ENCODE data around the gene TCN2. TPM values are rescaled to one million over a fixed set of nuclear protein-coding genes. Genes with fewer than 3 reads are reported as not detected.
A peak's percentile ranks its signal among the peaks of the same experiment; 100 is the strongest.
"Not testable (repeated sequence)": the region's sequence is repeated elsewhere in the genome, so short reads cannot be mapped to it uniquely, and the experiment has no call there.

The TCN2 gene
- total RNA-seq, 1 donor from 2014 or later = 24.2 TPM

DNA sequence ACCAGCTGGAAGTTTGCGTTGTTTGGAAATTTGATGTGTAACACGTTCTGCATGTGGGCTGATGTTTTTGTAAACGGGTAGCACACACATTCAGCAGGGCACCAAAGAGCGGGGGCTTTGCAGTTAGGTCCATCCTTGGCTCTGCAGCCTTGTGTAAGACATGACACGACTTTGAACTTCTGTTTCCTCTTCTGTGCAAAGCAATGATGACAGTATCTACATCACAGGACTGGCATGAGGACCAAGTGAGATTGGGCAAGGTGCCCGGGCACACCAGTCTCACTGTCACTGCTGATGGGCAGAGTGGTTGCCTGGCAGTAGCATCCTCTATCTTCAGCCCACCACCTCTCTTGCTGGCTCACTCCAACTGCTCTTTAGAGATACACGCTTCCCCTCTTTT is 3.3 kb downstream of the TCN2 start:
- DNase-seq (ENCODE audit: low spot score) = no peak

GRCh38 chr22:30611197-30611596 is 4.2 kb downstream of the TCN2 start:
- DNase-seq (ENCODE audit: low spot score) = no peak

DNA sequence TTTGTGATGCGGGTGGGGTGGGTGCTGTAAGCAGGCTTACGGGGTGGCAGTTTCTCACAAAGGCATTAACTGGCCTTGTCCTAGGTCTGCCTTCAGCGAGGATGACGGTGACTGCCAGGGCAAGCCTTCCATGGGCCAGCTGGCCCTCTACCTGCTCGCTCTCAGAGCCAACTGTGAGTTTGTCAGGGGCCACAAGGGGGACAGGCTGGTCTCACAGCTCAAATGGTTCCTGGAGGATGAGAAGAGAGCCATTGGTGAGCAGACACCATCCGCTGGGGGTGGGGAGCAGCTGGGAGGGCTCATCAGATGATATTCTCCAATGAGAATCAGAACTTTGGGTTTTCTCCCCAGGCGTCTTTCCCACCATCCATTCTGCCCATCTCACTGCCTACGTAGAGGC is 5.8 kb downstream of the TCN2 start:
- DNase-seq (ENCODE audit: low spot score) = no peak

DNA sequence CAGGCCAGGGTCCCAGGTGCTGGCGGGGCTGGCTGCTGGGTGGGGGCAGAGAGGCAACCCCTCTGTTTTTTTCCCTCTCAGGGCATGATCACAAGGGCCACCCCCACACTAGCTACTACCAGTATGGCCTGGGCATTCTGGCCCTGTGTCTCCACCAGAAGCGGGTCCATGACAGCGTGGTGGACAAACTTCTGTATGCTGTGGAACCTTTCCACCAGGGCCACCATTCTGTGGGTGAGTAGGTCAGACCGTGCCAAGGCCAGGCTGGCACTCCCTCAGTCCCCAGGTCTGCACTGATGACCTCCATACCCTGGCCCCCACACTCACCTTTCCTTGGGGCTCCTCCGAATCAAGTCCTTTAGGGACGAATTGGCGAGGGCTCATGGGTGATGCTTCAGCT is 7.3 kb downstream of the TCN2 start:
- DNase-seq (ENCODE audit: low spot score) = no peak

GRCh38 chr22:30614879-30615278 is 7.9 kb downstream of the TCN2 start:
- no peak for DNase-seq (ENCODE audit: low spot score)

DNA sequence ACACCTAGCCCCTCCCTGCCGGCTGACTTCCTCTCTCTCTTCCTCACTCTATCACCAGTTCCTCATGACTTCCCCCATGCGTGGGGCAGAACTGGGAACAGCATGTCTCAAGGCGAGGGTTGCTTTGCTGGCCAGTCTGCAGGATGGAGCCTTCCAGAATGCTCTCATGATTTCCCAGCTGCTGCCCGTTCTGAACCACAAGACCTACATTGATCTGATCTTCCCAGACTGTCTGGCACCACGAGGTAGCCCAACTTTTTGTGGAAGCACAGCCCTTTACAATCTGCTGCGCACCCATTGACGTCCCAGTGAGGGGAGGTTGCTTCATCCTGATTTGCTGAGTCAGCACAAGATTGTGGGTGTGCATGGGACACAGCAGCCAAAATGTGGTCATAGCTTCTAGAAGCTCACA is 8.6 kb downstream of the TCN2 start:
- DNase-seq (ENCODE audit: low spot score) = no peak

DNA sequence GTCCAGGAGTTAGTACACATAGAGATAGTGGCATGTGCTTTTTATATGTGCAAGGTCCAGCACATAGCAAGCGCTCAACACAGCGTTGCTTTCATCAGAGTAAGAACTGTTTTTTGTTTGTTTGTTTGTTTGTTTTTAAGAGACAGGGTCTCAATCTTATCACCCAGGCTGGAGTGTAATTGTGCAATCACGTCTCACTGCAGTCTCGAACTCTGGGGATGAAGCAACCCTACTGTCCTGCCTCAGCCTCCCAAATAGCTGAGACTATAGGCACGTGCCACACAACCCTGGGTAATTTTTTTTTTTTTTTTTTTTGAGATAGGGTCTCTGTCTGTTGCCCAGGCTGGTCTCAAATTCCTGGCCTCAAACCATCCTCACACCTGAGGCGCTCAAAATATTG is 10.8 kb downstream of the TCN2 start:
- no peak for DNase-seq (ENCODE audit: low spot score)

- DNase-seq (ENCODE audit: low spot score) = not testable (repeated sequence)
Measured at GRCh38 chr22:30619909-30620308, 12.9 kb downstream of the TCN2 start.

GRCh38 chr22:30626413-30626812 is 19.4 kb downstream of the TCN2 start:
- DNase-seq (ENCODE audit: low spot score) = no peak

DNA sequence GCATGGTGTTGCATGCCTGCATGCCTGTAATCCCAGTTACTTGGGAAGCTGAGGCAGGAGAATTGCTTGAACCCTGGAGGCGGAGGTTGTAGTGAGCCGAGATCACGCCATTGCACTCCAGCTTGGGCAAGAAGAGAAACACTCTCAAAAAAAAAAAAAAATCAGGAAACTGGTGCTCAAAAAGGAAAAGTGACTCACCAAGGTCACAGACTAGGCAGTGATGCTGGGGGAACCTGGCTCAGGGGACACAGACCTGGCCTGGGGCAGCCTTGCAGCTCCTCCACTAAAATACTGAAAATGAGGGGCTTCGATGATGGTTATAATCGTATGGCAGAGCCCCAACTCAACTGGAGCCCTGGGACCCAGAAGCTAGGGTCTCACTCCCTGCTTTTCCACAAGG is 20.5 kb downstream of the TCN2 start:
- no peak for DNase-seq (ENCODE audit: low spot score)

DNA sequence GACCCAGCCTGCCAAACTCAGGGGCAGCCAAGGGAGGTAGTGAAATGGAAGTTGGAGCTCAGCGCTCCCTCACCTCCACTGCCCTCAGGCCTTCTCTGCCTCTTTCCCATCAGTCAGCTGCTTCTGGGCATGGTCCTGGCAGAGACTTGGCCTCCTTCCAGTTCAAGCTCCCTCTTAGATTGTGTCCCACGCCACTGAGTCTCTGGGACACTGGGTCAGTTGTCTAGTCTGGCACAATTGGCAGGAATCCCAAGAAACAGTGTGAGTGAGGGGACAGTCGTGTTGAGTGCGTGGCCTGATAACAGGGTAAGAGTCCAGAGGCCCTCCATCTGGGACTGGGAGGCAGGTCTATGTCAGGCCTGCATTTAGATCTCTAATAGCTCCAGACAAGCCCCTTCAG is 21.5 kb downstream of the TCN2 start:
- DNase-seq (ENCODE audit: low spot score) = no peak

DNA sequence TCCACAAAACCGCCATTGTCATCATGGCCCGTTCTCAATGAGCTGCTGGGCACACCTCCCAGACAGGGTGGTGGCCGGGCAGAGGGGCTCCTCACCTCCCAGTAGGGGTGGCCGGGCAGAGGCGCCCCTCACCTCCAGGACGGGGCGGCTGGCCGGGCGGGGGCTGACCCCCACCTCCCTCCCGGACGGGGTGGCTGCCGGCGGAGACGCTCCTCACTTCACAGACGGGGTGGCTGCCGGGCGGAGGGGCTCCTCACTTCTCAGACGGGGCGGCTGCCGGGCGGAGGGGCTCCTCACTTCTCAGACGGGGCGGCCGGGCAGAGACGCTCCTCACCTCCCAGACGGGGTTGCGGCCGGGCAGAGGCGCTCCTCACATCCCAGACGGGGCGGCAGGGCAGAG is 24.5 kb downstream of the TCN2 start:
- not testable (repeated sequence) for DNase-seq (ENCODE audit: low spot score)

GRCh38 chr22:30634471-30635233 is 27.7 kb downstream of the TCN2 start:
- peak; percentile 90 for DNase-seq (ENCODE audit: low spot score)

- DNase-seq (ENCODE audit: low spot score) = peak; percentile 96
Measured at GRCh38 chr22:30635273-30636225, 28.6 kb downstream of the TCN2 start, which contains the start of gene SLC35E4. Gene SLC35E4 (plus strand): TSS chr22:30635781. CDS start chr22:30636451, 670 bp downstream.

DNA sequence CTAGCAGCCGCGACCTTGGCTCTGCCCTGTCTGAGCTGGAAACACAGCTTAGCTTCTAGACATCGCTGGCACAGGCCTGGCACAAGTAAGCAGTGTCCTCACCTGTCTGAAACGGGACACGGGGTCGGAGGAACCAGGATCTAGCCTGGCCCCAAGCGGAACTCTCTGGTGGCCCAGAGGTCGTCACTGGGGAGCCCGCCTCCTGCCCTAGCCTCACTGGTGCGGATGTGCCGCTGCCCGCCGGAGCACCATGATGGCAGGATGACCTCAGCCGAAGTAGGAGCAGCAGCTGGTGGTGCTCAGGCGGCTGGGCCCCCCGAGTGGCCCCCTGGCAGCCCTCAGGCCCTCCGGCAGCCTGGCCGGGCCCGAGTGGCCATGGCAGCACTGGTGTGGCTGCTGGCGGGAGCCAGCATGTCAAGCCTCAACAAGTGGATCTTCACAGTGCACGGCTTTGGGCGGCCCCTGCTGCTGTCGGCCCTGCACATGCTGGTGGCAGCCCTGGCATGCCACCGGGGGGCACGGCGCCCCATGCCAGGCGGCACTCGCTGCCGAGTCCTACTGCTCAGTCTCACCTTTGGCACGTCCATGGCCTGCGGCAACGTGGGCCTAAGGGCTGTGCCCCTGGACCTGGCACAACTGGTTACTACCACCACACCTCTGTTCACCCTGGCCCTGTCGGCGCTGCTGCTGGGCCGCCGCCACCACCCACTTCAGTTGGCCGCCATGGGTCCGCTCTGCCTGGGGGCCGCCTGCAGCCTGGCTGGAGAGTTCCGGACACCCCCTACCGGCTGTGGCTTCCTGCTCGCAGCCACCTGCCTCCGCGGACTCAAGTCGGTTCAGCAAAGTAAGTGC is 29.5 kb downstream of the TCN2 start:
- peak; percentile 55 for DNase-seq (ENCODE audit: low spot score)

GRCh38 chr22:30637701-30638114 is 30.7 kb downstream of the TCN2 start:
- no peak for DNase-seq (ENCODE audit: low spot score)

GRCh38 chr22:30640361-30640760 is 33.4 kb downstream of the TCN2 start:
- DNase-seq (ENCODE audit: low spot score) = no peak

DNA sequence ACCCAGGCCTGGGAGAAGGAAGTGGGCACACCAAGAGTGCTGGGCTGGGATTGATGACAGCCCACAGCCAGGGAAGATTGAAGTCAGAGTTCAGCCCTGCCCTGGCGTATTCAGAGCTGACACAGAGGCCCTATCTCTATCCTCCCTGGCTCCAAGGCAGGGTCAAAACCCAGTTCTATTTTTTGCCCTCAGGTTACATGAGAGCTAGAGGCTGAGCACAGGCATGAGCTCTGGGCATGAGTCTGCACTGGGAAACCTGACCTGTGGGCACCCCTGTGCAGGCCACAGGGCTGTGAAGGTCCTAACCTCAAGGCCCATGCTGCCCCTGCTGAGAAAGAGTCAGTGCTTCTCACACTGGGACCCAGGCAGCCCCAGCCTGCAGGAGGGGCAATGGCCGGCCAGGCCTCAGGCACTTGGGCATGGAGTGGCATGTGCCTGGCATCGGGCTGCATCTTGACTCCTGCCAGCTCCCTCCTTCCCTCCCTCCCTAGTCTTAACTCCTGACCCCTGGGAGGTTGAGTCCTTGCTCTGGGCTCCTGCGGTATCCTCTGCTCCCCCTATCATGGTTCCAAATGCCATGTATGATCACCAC is 34.0 kb downstream of the TCN2 start:
- no peak for DNase-seq (ENCODE audit: low spot score)

DNA sequence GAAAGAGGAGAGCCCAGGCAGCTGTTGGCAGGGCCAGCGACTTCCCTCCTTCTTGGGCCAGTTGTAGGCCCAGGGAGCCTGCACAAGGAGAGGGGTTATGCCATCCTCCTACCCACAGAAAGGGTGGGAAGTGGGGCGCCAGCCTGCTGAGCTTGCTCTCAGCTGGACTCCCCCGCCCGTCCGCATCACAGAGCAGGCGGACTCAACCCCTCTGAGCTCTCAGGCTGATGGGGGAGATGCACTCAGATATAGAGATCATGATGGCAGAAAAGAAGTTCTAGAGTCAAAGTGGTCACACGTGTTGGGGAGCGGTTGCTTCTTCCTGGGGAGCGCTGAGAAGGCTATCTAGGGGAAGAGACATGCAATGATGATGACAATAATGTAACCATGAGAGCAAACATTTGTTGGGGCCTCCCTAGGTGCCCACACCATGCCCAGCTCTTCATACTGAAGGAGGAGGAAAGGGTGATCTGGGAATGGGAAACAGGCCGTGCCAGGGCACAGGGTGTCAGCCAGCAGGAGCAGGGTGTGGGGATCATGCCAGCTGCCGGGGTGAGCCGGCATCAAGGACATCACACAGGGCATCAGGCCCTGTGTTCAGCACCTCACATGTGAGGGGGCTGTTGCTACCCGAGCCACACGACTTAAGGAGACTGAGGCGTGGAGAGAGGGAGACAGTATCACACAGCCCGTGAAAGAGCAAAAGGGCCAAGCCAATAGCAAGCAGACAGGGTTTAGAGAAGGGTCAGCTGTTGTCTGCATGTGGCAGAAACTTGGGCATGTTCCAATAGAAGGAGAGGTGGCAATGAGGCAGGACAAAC is 36.3 kb downstream of the TCN2 start:
- no peak for DNase-seq (ENCODE audit: low spot score)

DNA sequence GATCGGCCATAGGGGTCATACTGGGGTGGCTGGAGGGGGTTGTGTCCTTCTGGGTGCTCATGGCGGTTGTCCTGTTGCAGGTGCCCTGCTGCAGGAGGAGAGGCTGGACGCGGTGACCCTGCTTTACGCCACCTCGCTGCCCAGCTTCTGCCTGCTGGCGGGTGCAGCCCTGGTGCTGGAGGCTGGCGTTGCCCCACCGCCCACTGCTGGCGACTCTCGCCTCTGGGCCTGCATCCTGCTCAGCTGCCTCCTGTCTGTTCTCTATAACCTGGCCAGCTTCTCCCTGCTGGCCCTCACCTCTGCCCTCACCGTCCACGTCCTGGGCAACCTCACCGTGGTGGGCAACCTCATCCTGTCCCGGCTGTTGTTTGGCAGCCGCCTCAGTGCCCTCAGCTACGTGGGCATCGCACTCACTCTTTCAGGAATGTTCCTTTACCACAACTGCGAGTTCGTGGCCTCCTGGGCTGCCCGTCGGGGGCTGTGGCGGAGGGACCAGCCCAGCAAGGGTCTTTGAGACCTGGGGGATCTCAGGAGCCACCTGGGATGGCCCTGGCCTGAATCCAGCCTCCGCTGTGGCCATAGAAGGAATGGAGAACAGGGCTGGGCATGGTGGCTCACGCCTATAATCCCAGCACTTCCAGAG is 39.7 kb downstream of the TCN2 start:
- DNase-seq (ENCODE audit: low spot score) = no peak
